ENCODE data around the gene HLX.

HLX gene

DNA sequence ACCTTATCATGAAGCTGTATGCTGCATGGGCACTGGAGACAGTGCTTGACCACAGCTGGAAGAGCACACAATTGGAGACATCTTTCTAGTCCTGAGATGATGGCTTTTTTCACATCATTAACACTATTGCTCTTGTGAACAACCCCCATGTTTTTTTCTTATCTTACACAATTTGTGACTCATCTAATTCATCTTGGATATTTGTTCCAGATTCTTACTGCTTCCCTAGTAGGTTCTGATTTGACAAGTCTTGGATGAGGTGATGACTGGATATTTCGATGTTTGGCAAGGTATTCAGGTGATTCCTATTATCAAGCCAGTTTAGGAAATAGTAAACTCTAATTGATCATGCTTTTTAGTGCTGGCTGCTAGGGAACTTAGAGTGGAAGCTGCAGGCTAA lies 23.7 kb downstream of the HLX start:
- no peak for DNase-seq

DNA sequence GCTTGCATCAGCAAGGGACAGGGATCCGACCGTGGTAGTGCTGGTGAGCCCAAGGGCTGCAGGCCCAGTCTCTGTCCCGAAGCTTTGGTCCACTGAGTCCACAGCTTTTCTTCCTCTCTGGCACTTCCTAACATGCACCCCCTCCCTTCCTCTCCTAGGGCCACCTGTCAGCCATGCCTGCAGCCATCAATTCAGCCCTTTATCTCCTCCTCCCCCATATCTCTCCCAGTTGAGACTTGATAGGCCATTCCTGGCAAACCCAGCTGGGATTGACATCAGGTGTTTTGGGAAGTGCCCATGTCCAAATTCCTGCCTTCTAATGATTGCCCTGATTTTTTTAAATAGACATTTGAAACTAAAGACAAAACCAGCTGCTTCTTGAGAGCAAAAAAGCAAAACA lies 25.6 kb downstream of the HLX start:
- no peak for DNase-seq

DNA sequence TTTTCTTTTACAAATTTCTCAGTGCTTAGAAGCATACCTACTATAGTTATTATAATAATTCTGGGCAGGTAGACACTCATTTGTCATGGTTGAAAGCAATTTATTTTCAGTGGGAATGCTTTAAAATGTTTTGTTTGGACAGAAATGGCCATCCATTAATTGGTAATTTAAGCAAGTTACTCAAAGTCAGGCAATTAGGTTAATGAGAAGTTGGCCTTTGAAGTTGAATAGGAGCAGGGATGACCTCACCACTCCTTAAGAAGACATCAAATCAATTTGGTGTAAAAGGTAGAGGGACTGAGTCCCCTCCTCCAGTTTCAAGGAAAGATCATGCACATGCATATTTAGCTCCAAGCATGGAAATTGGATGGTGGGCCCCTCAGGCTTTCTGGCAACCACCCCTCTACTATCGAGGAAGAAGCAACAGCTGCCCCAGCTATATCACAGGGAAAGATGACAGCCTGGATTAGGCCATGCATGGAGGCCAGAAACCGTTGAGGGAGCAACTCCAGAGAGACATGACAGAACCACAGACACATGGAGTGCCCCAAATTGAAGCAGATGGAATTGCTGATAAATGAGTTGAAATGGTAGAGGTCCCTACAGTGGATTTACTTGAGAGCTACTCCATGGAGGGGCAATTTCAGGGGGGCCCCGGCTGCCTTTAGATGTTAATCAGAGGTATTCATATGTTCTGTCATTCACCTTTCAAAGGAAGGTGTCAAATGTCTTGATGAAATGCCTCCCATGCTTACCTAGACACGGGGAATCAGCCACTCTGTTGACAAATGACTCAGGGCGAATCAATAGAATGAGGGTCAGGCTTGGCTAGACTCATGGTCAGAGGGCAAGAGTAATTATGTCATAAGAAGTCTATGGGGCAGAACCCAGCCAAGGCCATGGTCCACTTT lies 26.7 kb downstream of the HLX start:
- DNase-seq, result no peak

- no peak for DNase-seq
These were observed 27.5 kb downstream of the HLX start for GRCh38 chr1:220906561-220907334.

- DNase-seq, result no peak
These were observed 29.5 kb downstream of the HLX start for GRCh38 chr1:220908757-220909156.

GRCh38 chr1:220910021-220910420 lies 30.8 kb downstream of the HLX start:
- DNase-seq, result no peak

DNA sequence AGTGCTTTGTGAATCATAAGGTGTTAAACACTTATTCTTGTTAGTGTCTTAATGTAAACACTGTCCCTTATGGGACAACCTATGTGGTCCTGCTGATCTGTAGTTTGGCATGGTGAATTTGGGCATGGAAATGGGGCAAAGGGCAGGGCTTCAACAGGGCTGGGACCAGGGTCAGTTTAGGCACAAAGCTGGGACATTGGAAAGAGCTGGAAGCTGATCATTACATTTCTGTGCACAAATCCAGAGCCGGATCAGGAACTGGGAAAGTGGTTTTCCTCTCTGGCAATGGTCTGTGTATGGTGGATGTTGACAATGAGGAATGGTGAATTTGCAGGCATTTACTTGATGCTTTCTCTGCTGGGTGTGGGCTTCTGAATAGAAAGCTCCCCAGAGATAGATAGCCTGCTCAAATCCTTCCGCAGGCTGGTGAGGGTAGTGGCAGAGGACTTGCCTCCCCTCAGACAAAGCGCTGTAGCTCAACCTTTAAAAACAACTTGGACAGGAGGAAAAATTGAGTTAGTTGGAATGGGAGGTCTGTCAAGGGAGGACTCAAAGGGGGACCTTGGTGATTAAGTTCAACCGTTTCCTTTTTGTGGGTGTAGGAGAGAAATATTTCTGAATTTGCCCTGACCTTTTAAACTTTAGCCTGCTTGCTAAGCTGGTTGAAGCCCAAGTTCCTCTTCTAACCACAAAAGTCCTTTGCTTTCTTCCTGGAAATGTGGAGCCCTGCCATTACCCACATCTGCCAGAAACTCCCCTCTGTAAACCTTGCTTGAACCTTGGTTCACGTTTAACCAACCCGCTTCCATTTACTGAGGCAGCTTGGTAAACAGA lies 35.3 kb downstream of the HLX start:
- no peak for DNase-seq

DNA sequence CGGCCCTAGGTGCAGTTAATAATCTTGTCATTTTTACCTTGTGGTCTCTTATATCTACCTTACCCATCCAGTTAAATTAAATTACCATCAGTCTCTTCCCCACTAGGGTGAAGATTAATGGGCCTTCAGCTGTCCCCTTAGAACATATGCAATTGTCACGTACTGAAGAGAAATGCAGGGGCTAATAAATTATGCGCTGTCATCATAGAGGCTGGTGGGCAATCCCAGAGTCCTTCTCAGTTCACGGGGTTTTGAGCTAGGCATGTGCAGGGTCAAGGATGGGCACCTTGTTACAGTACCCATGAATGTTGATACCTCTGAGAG lies 35.8 kb downstream of the HLX start:
- no peak for DNase-seq

DNA sequence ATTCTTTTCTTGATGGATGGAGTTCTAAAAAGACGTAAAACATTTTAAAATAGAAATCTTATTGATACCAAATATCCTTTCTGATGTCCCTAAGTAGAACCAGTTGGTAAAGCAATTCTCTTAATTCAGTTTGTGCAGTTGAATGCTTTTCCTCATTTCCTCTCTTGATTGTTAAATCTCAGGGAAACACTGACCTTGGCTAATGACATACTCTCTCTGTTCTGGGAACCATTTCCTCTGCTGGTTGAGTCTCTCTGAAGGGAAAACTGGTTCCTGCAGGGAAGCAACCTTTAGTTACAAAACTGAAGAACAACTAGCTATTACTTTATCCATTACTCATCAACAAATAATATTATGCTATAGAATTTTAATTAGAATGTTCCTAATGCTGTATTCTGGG lies 36.7 kb downstream of the HLX start:
- DNase-seq, result no peak

DNA sequence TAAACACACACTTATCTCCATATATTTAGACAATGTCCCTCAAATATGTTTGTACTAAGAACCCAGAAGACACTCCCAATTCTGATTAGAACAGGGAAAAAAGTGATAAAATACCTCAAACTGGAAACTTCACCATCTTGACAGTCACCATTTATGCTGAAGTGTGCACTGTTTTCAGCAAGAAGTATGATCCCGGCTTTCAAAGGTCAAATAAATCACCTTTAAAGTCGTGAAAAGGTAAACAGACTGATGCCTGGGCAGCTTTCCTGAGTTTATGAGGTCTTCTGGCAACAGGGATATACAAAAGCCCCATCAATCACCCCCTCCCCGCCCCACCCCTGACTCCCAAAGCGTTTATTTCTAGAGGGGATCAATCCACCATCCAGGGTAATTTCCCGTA lies 37.9 kb downstream of the HLX start:
- no peak for DNase-seq

DNA sequence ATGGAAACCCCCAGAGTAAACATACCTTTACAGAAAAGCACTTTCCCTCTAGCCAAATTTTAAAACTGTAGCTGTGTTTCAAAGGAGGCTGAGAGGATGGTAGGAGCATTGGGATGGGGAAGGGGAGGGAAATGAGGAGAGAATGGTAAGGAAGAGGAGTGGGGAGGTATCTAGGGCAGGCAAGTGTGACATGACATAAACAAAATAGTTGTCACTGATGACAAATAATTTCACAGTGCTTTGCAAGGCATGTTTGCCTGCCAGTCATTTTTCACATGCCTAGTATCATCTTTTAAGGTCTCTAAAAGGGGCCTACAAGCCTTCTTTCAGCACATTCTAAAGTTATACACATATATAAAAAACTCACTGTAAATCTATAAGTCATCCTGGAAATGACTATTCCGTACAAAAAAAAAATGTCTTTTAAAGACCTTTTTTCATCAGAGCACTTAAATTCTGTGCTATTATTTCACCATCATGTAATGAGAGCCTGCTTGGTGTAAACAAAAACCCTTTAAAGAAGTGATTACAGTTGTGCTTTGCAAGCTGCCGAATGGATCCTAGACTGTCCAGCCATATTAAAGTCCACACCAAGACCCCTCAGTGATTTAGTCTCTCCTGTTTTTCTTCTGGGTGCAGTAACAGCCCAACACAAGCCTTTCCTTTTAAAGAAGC lies 38.4 kb downstream of the HLX start:
- DNase-seq, result no peak

- peak; percentile 56 for DNase-seq
These were observed 39.2 kb downstream of the HLX start for GRCh38 chr1:220918285-220918951.

GRCh38 chr1:220920967-220921366 lies 41.7 kb downstream of the HLX start:
- no peak for DNase-seq

DNA sequence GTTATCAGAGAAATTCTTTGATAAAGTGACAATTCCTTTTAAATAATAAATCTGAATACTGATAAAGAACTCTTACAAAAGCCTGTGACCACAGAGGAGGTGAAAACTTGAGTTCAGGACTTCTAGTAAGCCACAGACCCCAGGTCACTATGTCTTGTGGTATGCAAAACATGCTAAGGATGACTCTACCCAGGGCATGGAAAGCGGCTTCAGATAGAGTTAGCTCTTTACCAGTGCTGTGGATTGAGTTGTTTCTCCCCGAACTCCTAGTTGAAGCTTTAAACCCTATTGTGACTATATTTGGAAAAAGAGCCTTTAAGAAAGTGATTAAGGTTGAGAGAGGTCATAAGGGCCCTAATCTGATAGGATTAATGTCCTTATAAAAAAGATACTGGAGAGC lies 42.3 kb downstream of the HLX start:
- DNase-seq, result no peak

- DNase-seq, result no peak
These were observed 42.9 kb downstream of the HLX start for GRCh38 chr1:220921971-220922635.

DNA sequence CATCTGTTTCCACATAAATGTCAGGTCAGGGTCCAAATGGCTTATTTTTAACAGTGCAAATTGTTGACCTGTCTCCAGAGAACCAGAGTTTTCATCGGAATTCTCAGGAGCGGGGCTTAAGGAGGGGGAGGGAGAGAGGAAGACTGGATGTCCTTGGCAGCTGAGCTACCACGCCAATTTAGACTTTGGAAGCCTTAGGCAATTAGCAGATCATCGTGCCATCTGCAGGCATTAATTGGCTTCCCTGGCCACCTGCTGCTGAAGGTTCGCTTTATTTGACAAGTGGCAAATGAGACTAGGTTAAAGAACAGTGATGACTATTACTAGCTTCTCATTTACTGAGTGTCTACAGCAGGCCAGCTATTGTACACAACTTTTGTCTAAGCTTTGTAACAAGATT lies 43.7 kb downstream of the HLX start:
- peak; percentile 19 for DNase-seq

DNA sequence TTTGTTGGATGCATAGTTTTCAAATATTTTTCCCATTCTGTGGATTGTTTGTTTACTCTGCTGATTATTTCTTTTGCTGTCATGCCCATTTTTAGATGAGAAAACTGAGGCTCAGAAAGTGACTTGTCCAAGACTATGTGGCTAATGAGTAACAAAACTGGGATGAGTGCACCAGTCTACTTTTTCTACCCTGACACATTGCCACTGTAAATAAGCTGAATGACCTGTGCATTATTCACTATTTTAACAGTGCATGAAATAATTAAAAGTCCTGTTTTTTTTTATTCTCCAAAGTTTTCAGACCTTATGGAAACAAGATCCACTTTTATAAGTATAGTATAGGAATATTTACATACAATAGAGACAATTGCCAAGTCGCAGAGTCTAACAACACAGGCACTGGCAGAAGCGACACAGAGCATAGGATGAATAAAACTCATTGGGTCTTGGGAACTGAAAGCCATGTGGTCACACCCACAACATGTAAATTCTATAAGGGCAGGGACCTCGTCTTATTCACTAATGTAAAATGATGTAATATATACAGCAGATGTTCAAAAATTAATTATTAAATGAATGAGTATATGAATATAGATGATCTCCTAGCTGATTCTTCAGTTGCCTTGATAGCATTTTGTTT lies 45.2 kb downstream of the HLX start:
- DNase-seq, result no peak

- DNase-seq, result no peak
These were observed 46.5 kb downstream of the HLX start for GRCh38 chr1:220925707-220926106.

GRCh38 chr1:220926146-220926545 lies 46.9 kb downstream of the HLX start:
- DNase-seq, result peak; percentile 47

GRCh38 chr1:220927442-220927841 lies 48.2 kb downstream of the HLX start:
- DNase-seq, result no peak

GRCh38 chr1:220928320-220928719 lies 49.1 kb downstream of the HLX start:
- no peak for DNase-seq

All from NCI-H2029 (cell line).